GM19240 (cell line): ENCODE data around the gene IPMK.

ENCODE experiments used
- DNase-seq: peaks from one replicate; pipeline ENCODE4 v3.0.0; 2011; ENCODE audit warnings: low spot score; ENCODE audit not compliant: insufficient read length

Gene IPMK

DNA sequence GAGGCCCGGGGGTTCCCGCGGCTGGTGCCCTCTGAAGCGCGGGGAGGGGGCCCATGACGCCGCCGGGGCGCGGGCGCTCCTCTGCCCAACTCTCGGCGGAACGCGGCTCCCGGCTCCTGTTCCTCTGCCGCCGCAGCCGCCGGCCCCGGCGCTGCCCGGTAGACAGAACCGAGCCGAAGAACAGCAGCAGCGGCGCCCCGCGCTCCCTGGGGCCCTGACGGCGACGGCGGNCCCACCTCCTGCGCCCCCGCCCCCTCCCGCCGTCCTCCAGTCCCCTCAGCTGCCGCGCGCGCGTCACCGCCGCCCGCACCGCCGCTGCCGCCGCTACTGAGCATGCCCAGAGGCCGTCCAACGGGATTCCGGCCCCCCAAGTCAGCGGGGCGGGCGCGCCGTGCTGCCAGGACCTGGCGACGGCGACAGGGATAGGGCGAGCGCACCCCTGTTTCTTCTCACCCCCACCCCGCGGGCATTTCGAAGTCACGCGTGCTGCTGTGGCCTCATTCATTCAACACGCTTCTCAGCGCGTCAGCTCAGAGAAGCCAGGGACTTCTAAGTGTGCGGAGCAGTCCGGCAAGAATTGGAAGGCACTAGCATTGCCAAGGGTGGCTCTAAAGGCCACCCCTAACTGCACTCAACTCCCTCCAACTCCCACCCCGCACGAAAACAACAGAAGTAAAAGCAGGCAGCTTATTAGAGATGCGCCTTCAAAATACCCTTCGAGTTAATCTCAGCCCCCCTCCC lies at the start of gene IPMK:
TSS of gene IPMK (minus strand) at position 182 of the 741 bp plus-strand sequence. CDS start 283 bp downstream, outside the sequence.
- peak; percentile 7 for DNase-seq

DNA sequence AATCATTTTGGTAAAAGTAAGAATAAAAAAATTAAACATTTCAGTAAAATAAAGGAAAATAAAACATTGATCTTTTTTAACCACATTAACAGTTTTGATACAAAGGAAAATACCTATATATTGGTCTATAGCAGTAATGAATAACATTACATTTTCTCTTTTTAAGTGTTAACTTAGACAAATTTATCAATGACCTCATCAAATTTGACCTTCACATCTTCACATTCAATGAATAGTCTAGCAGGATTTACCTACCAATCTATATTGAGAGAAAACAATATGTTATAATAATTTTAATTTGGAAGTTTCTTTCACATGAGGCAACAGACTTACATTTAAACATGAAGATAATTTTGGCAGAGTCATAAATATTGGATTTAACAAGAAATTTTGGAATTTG lies 49.2 kb upstream of the IPMK start:
- no peak for DNase-seq

DNA sequence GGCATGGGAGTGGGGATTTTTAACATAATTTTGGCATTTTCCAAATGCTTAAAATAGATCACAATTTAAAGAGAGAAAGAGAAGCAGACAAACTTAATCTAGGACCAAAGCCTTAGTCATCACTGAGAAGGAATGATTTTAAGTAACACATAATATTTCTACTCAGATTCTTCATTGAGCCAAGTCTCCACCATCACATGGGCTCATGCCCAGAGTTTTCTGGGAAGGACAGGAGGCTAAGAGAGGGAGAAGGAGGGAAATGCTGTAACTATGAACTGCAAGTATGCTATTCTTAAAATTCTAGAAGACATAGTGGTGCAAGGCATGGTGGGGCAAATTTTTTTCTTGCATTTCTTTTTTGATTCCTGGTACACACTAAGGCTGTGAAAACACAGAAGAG lies 43.3 kb upstream of the IPMK start:
- no peak for DNase-seq

DNA sequence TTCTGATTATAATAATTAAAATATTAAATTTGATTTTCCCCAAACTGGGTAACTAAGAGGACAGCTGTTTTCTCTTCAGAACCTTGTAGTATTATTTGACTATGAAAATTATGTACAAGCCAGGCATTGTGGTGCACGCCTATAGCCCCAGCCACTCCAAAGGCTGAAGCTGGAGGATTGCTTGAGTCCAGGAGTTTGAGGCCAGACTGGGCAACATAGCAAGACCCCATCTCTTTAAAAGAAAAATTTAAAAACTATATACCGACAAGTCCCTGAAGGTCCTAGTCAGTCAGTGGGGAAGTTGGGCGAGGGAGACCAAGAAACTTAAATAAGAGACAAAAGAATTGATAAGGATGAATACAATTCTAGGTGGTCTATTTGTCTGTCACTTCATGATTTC lies 40.0 kb upstream of the IPMK start:
- DNase-seq = no peak

DNA sequence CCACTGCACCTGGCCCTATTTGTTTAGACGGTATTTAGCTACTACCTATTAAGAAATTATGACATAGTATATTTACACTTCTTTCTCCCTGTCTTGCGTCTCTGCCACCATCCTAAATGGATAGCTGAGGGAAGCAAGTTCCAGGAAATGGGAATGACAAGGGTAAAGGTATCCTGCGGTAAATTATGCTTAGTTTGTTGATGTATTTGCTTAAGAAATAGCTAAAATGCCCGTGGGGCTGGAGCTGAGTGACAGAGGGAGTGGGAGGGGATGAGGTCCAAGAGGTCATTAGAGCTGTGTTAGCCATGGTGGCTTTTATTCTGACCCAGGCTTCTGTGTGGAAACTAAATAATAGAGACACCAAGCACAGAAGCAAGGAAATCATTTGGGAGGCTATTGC lies 38.1 kb upstream of the IPMK start:
- no peak for DNase-seq

DNA sequence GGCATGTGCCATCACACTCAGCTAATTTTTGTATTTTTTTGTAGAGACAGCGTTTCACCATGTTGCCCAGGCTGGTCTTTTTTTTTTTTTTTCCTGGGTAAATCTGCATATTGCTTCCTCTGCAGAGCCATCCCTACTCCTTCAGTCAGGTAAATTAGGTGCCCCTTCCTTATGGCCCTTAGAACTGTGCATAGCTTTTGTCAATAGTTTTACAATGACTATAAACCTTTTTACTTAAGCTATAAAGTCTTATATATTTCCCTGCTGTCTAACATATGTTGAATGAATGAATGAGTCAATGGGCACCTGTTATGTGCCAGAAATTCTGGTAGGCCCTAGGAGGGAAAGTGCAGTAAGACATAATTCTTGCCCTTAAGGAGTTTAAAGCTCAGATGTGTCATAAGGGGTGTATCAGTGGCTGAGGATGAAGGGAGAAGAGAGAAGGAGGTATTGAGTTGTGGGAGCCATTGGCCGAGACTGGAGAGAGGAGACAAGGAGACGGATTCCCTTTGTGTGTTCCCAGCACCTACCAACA lies 36.5 kb upstream of the IPMK start:
- DNase-seq = no peak

DNA sequence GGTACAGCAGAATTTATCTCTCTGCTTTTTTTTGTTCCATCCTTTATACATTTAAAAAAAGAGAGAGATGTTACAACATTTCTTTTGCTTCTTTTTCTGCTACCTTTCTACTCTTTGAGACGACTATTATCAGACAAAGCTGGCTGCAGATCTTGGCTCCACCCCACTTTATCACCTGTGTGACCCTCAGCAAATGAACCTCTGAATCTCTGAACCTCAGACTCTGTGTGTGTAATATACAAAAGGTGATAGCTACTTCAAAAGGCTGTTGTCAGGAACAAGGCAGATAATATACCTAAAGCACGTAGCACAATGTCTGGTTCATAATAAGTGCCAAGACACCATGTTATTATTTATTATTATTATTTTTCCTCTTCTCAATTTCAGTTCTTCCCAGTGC lies 34.6 kb upstream of the IPMK start:
- DNase-seq = no peak

DNA sequence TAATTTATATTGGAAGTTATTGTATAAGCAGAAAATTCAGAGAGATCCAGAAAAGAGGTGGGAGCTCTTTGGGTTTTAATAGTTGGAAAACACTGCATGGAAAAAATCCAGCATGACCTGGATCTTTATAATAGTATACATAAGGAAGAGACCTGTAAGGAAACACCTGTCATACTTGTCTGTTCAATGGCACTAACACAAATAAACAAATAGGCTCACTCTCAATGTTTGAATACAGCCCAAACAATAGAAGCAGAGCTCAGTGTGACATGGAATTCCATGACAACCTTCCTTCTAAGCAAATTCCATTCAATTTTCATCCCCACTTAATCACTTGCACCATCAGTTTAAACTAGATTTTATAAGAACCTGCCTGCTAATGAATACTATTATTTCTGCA lies 33.0 kb upstream of the IPMK start:
- DNase-seq = no peak

DNA sequence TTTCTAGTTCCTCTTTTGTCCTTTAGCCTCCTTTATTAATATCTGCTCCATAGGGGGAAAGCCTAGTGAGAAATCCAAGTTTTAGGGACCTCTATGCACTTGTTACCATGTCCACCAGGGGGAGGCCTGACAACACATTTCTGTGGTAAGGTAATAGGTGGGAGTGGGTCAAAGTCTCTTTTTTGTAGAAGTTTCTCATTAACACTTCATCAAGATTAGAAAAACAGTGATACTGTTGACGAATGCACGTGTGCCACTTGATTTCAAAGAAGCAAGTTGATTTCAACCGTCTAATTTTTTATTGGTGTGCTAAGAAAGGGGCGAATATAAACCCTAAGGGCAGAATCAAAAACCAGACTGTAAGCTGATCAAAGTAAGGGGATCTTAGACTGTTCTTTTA lies 31.9 kb upstream of the IPMK start:
- DNase-seq = peak; percentile 15

DNA sequence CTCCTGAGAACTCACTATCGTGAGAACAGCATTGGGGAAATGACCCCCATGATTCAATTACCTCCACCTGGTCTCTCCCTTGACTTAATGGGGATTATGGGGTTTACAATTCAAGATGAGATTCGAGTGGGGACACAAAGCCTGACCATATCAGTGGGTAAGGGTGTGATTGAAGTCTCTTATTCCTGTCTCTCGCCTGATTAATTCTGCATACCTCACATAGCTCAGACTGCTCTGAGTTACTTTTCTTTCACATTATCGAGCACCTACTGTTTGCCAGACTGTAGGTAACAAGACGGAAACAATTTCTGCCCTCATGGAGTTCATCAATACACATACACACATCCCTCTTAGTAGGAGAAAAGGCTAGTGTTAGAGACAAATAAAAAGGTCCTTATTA lies 26.3 kb upstream of the IPMK start:
- no peak for DNase-seq

DNA sequence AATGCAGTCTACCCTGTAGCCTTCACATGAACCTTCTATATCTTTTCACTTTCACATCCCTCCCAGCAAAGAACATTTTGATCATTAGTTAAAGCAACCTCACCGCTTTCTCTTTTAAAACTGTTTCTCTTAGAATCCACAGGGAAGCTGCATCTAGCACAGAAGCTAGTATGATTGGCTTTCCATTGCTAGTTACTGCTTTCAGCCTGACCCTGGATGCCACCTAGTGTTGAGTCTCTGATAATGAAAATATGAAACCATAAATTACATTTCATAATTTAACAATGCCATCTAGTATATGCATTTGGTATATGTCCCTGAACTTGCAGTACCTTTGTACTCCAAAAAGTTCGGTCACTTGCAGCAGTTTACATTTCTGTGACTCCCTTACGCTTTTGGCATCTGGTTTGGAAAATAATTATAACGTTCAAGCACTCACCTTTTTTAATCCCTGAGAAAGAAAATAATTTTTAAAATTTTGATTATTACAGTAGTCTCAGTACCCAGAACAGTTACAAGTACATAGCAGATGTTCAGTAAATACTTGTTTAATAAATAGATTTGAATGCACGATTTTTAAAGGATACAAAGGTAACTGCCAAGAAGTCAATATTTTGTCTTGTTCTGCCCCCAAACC lies 24.0 kb upstream of the IPMK start:
- DNase-seq = no peak

DNA sequence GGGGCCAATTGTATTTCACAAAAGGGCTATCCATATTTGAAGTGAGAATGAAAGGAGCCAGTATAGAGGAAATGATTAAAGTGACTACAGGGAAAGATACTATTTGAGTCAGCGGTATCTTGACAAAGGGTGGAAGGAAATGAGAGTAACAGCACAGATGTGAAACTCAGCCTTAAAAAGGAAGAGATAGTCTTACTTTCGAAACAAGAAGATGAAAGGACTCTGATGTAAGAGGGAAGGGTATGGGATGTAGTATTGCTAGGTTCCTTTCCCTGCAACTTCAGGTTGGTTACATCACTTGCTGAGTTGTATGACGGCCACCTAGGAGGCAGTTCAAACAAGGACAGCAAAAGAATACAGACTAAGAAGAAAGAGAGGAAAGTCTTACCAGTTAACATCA lies 14.9 kb upstream of the IPMK start:
- DNase-seq = peak; percentile 6

DNA sequence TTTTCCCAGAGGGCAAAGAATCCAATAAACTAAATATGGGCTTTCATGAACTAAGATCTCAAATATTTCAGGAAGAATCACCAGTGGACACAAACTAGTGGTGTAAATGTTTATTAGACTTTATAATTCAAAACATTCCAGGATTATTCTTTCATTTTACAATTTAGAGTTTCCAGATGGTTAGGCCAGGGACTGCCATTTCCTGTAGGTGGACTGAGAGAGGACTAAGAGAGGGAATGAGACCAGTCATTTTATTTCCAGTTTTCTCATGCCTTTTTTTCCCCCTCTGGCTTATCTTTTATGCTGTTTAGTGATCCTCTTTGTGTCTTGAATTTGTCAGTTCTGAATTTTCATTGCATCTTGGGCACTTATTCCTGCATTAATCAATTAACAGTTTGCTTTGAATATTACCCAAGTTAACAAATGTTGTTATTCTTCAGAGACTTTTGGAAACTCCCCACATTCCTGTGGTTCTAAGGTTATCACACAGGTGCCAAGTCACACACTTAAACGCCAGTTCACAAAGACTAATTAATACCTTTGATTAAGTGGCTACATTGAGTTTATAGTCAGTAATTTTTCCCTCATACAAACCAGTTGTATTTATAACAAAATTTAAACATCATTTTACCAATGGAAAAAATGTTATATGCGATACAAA lies 13.5 kb upstream of the IPMK start:
- DNase-seq = no peak

DNA sequence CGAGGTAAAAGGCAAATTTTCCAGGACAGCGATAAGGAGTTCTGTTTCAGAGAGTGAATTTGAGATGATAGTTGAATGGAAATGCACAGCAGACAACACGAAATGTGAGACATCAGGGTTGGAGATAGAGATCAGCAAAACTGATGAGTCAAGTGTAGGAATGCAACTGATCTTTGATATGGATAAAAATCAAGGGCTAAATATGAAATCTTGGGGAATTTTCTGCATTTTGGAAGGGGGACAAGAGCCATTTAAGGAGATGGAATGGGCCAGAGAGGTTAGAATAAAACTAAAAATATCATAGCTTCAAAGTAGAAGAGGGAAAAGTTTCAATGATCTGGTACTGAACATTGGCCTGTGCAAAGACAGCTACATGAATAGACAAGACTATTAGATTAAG lies 12.8 kb upstream of the IPMK start:
- DNase-seq = no peak

DNA sequence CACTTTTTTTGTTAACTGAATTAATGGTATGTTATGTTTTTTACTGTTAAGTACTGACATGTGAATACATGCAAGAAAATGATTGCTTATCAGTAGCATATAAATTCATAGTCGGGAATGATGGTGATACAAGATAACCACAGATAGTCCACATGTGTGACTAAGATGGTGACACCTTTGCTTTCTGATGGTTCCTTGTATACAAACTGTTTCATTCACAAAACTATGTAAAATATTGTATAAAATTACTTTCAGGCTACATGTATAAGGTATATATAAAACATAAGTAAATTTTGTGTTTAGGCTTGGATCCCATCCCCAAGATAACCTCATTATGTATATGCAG lies 11.2 kb upstream of the IPMK start:
- no peak for DNase-seq

DNA sequence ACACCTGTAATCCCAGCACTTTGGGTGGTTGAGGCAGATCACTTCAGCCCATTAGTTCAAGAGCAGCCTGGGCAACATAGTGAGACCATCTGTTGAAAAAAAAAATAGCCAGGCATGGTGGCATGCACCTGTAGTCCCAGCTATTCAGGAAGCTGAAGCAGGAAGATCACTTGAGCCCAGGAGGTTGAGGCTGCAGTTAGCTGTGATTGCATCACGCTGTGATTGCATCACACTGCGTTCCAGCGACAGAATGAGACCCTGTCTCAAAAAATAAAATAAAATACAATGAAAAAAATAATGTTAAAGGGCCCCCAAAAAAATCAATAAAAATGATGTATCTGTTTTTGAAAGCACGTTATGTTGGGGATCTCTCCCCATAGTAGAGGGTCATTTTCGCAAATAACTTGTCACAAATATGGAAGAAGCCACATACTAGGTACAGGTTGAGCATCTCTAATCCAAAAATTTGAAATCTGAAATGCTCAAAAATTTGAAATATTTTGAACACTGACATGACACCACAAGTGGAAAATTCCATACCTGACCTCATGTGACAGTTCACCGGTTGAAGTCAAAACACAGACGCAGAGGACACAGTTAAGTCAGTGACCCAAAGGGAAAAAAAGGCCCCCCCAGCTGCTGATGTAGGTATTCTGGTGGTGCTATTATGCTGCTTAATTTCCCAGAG lies 10.7 kb upstream of the IPMK start:
- DNase-seq = no peak

DNA sequence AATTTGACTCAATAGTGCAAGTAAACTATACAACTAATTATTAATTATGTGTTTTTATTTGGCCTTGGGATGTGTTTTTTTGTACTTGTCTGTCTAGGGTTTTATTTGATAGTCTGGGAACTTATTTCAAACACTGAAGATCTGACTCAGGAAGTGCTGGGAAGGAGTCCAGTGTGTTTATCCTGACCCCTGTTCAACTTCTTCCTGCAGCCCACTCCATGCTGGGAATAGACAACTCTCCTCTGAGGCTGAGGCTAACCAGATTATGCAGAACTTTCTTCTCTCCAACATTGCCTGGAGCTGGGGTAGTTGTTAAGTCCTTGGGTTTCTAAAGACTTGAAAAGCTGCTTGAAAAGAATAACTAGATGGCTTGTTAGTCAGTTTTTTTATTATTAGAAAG lies 8.2 kb upstream of the IPMK start:
- no peak for DNase-seq

DNA sequence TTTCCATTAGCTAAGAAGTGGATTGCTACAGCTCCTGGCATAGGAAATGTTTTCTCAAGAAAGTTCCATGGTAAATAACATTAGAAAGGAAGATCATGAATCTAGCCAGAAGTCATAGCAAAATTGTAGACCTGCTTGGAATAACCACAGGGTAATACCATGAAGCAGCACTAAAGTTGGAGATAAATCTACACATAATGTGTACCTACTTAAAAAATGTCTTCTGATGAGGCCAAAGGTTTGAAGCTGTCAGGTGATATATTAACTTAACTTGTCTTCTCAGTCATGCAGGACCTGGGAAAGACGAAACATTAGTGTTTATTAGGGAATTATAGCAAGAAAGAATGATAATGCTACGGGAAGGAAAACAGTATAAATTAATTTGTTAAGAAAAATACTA lies 7.6 kb upstream of the IPMK start:
- no peak for DNase-seq

DNA sequence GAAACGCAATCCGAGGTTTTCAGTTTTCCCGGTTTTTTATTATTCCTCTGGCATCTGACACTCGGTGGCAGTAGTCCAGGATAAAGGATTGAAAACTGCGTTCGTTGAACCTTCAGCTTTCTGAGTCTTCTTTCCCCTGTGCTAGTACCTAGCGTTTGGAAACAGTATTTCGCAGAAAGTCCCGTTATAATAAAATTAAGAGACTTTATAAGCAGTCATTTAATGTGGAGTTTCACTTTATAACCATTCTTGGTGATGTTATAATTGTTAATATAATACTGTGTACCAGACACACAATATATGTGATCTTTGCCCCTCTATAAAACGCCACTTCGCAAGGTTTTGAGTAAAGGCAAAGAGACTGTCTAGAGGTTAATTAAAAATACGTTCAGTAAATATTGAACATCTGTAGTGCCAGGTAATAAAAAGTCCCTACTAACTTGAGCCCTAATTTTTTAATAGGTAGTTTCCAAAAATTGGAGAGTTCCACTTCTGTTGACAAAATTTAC lies 2.1 kb upstream of the IPMK start:
- no peak for DNase-seq

DNA sequence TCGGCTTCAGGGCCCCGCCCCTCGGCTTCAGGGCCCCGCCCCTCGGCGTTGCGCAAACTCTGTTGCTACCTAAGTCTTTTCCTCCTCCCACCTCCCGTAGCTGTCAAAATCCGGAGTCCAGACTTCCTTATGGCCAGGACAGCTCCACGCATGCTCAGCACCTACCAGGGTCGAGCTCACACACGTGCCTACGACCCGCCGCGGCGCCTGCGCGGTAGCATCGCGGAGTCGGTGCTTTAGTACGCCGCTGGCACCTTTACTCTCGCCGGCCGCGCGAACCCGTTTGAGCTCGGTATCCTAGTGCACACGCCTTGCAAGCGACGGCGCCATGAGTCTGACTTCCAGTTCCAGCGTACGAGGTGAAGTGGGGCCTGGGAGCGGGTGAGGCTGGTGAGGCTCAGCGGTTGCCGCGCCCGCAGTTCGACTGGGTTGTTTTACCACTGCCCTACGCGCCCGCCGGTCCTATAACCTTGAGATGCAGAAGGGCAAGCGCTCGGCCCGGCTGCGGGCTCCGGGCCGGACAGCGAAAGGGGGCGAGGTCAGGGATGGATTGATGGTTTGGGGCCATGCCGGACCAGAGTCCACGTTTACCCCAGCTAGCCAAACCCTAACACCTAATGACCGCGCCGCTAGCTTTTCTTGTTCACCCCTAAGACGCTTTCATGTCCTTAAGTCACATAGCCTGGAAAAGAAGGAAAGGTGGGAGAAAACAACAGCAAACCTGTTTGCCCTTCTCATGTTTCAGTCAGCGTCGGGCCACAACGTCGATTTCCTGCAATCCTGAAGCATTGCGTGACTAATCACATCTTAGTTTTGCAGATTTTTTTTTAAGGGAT lies 1.5 kb upstream of the IPMK start, which contains the start of gene CISD1:
TSS of gene CISD1 (plus strand) at position 217 of the 836 bp plus-strand sequence. CDS start at position 329, 112 bp downstream.
- DNase-seq = peak; percentile 67

DNA sequence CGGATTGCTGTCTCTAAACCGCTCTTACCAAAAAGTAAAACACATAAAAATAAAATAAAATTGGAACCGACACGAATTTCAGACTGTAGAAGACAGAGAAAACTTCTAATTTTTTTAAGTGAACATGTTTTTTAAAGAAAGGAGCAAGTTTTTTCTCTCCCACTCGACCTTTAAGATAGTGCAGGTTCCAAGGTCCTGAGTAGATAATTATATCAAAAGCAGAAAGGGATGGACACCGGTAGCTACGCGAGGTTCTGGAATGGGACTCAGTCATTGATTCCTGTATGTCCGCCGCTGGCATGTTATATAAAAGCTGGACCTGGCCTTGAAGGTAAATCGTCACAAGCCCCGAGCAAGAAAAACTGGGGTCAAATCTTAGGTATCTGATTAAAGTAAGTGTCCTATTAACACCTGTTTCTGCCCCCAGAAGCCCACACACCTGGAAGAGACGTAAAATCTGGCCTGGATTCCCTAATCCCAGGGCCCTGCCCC lies 806 bp upstream of the IPMK start:
- no peak for DNase-seq
